Caco-2 (cell line): Measurements from ENCODE around the gene TOMM7. TPM values are rescaled to one million over a fixed set of nuclear protein-coding genes. Genes with fewer than 3 reads are reported as not detected.

ENCODE experiments used
- BruUV-seq: library from RNA; stranded (reverse); fragments of 400-500 nt; replicated peaks from 2 replicates; lab custom pipeline; 2021; lab: Mats Ljungman, UMichigan
- CTCF ChIA-PET: fragments of 300-600 bp; sonication (Branson Sonifier 250); formaldehyde crosslinking; loops from one replicate; lab custom pipeline; 2022; ENCODE audit warnings: antibody characterized with exemption; lab: Charles Lee
- POLR2A ChIA-PET: fragments of 300-600 bp; sonication (Branson Sonifier 250); formaldehyde crosslinking; loops from one replicate; lab custom pipeline; 2022; ENCODE audit warnings: antibody characterized with exemption; lab: Charles Lee
- DNase-seq, 2 experiments: peaks; one replicate each; pipeline versions ENCODE4 v3.0.0 to v3.0.0-alpha.2; 2020 to 2022
- H3K27me3 ChIP-seq: replicated peaks from 2 replicates; pipeline ENCODE4 v1.6.0; 2011; ENCODE audit warnings: low read length; ENCODE audit not compliant: control insufficient read depth, insufficient read depth
- H3K36me3 ChIP-seq: 2 replicates; pipeline ENCODE4 v1.5.1; 2011; ENCODE audit warnings: low read length; ENCODE audit not compliant: control insufficient read depth, insufficient read depth
- H3K4me1 ChIP-seq: fragments of 250-450 bp; sonication (Bioruptor Pico); 2 replicates; pipeline ENCODE4 v1.5.1; 2020; ENCODE audit warnings: mild to moderate bottlenecking
- H3K4me3 ChIP-seq: 2 replicates; pipeline ENCODE4 v1.5.1; 2011; ENCODE audit warnings: low read depth, mild to moderate bottlenecking, control low read depth, low read length
- H3K9me3 ChIP-seq: fragments of 250-450 bp; sonication (Bioruptor Pico); 2 replicates; pipeline ENCODE4 v1.5.1; 2020; ENCODE audit warnings: mild to moderate bottlenecking, moderate library complexity
- H3K27ac Mint-ChIP-seq: one replicate; pipeline ENCODE4 v1.8.0; 2022; ENCODE audit warnings: mixed read lengths; ENCODE audit not compliant: unreplicated experiment
- H3K27me3 Mint-ChIP-seq: one replicate; pipeline ENCODE4 v1.8.0; 2022; ENCODE audit warnings: mixed read lengths; ENCODE audit not compliant: insufficient read depth, unreplicated experiment
- H3K36me3 Mint-ChIP-seq: one replicate; pipeline ENCODE4 v1.8.0; 2022; ENCODE audit warnings: mild to moderate bottlenecking, mixed read lengths; ENCODE audit not compliant: insufficient read depth, unreplicated experiment
- H3K4me1 Mint-ChIP-seq: one replicate; pipeline ENCODE4 v1.8.0; 2022; ENCODE audit warnings: low read depth, mixed read lengths; ENCODE audit not compliant: unreplicated experiment
- H3K4me3 Mint-ChIP-seq: one replicate; pipeline ENCODE4 v1.8.0; 2022; ENCODE audit warnings: mild to moderate bottlenecking, moderate library complexity, mixed read lengths; ENCODE audit not compliant: unreplicated experiment
- H3K9me3 Mint-ChIP-seq: one replicate; pipeline ENCODE4 v1.8.0; 2022; ENCODE audit warnings: mixed read lengths; ENCODE audit not compliant: unreplicated experiment
- CTCF ChIP-seq, 2 experiments: fragments of 200-600 bp in 1 of 2; IDR thresholded peaks; 1 replicate in 1 of 2; 2 replicates in 1 of 2; pipeline versions ENCODE4 v1.5.1 to v1.8.0; 2011 to 2022; ENCODE audit warnings: antibody characterized with exemption in 1 of 2, control low read depth in 1 of 2, inconsistent platforms in 1 of 2, low read depth in 1 of 2, low read length in 1 of 2, mild to moderate bottlenecking in 1 of 2, moderate library complexity in 1 of 2; ENCODE audit not compliant: insufficient read depth in 1 of 2, severe bottlenecking in 1 of 2, unreplicated experiment in 1 of 2
- intact Hi-C: fragments of 100-400 bp; cut with micrococcal nuclease; formaldehyde crosslinking; loops from one replicate; pipeline ENCODE4 v1.10.0; 2022; ENCODE audit not compliant: unreplicated experiment
- total RNA-seq: library from RNA; stranded (reverse); gene quantifications from 2 replicates; pipeline ENCODE4 v1.2.3, GENCODE V29; 2022

TOMM7 gene
- total RNA-seq, 1 experiment from 2014 or later: 220 TPM

- Mint-ChIP-seq H3K9me3 (no peaks in the 10 kb centered on the region), H3K27ac (peak overlapping the region; percentile 80), H3K4me3 (peak overlapping the region; percentile 85), H3K36me3 (peaks cover 59% of the 10 kb centered on the region), H3K27me3 (no peaks in the 10 kb centered on the region), H3K4me1 (peaks cover 21% of the 10 kb centered on the region)
- intact Hi-C loops: no loop called here
- ChIA-PET POLR2A (no interaction called here), CTCF (no interaction called here)
- no peak for DNase-seq
- peak overlapping the region; percentile 57 for H3K4me3 ChIP-seq
- BruUV-seq: TSS peak; percentile 45
- peaks cover 22% of the 10 kb centered on the region for H3K4me1 ChIP-seq
- H3K36me3 ChIP-seq: peaks cover 3% of the 10 kb centered on the region; the same call in 1 of the 2 replicates
- TF ChIP-seq CTCF (IDR thresholded peaks at IDR 0.05; ENCODE audit: insufficient read depth in 1 of 2, low read depth in 1 of 2, low read length in 1 of 2, severe bottlenecking in 1 of 2, unreplicated experiment in 1 of 2): no peak
- no peaks in the 10 kb centered on the region for H3K9me3 ChIP-seq
- H3K27me3 ChIP-seq: no peaks in the 10 kb centered on the region
Measured at GRCh38 chr7:22855049-22855392, 32.4 kb upstream of the TOMM7 start.

GRCh38 chr7:22854158-22855048 lies 31.8 kb upstream of the TOMM7 start:
- peak overlapping the region; percentile 57 for H3K4me3 ChIP-seq
- Mint-ChIP-seq H3K4me1 (peaks cover 21% of the 10 kb centered on the region), H3K27ac (peak overlapping the region; percentile 80), H3K27me3 (no peaks in the 10 kb centered on the region), H3K9me3 (no peaks in the 10 kb centered on the region), H3K4me3 (peak overlapping the region; percentile 85), H3K36me3 (peaks cover 54% of the 10 kb centered on the region)
- ChIA-PET POLR2A (no interaction called here), CTCF (no interaction called here)
- DNase-seq: peak; percentile 78
- intact Hi-C loops: loop anchor here (5.0 kb wide), 2 partner anchors 67 to 127 kb away; partner anchors contain the start of gene IL6
- H3K4me1 ChIP-seq: peaks cover 22% of the 10 kb centered on the region
- BruUV-seq: TSS peak; percentile 57
- TF ChIP-seq CTCF (IDR thresholded peaks at IDR 0.05; ENCODE audit: insufficient read depth in 1 of 2, low read depth in 1 of 2, low read length in 1 of 2, severe bottlenecking in 1 of 2, unreplicated experiment in 1 of 2): peak in 1 of 2 experiments; percentile 80
- no peaks in the 10 kb centered on the region for H3K9me3 ChIP-seq
- peaks cover 3% of the 10 kb centered on the region; the same call in 1 of the 2 replicates for H3K36me3 ChIP-seq
- no peaks in the 10 kb centered on the region for H3K27me3 ChIP-seq

GRCh38 chr7:22853674-22854157 lies 31.1 kb upstream of the TOMM7 start:
- BruUV-seq: no TSS peak
- no peaks in the 10 kb centered on the region for H3K9me3 Mint-ChIP-seq
- ChIA-PET CTCF (no interaction called here), POLR2A (no interaction called here)
- Histone ChIP-seq H3K9me3 (no peaks in the 10 kb centered on the region), H3K27me3 (no peaks in the 10 kb centered on the region), H3K4me1 (peaks cover 22% of the 10 kb centered on the region), H3K36me3 (peaks cover 2% of the 10 kb centered on the region; the same call in 1 of the 2 replicates), H3K4me3 (peak overlapping the region; percentile 57)
- no peak for DNase-seq
- H3K27ac Mint-ChIP-seq: peak overlapping the region; percentile 80
- intact Hi-C loops: loop anchor here (5.0 kb wide), 2 partner anchors 66 to 126 kb away; partner anchors contain the start of gene IL6
- peak overlapping the region; percentile 85 for H3K4me3 Mint-ChIP-seq
- H3K4me1 Mint-ChIP-seq: peaks cover 21% of the 10 kb centered on the region
- no peaks in the 10 kb centered on the region for H3K27me3 Mint-ChIP-seq
- TF ChIP-seq CTCF (IDR thresholded peaks at IDR 0.05; ENCODE audit: insufficient read depth in 1 of 2, low read depth in 1 of 2, low read length in 1 of 2, severe bottlenecking in 1 of 2, unreplicated experiment in 1 of 2): peak in 1 of 2 experiments; percentile 28
- H3K36me3 Mint-ChIP-seq: peaks cover 47% of the 10 kb centered on the region
